Measurements from ENCODE around the gene RNF8. TPM values are rescaled to one million over a fixed set of nuclear protein-coding genes. Genes with fewer than 3 reads are reported as not detected.
A peak's percentile ranks its signal among the peaks of the same experiment; 100 is the strongest.

The RNF8 gene
- total RNA-seq, 1 donor from 2014 or later = 32.0 TPM

- no peaks in the 10 kb centered on the region for H3K27me3 Mint-ChIP-seq
- H3K4me1 Mint-ChIP-seq = peaks cover 22% of the 10 kb centered on the region
- no peak overlapping the region for H3K27ac Mint-ChIP-seq
- H3K4me3 Mint-ChIP-seq = no peak overlapping the region
- DNase-seq = no peak
- H3K9me3 Mint-ChIP-seq = no peaks in the 10 kb centered on the region
- intact Hi-C loops (cut with micrococcal nuclease) = no loop called here
- peaks cover 21% of the 10 kb centered on the region for H3K36me3 Mint-ChIP-seq (ENCODE audit: low read depth)
Measured at GRCh38 chr6:37357860-37358259, 4.1 kb downstream of the RNF8 start.

GRCh38 chr6:37359039-37359438 lies 5.3 kb downstream of the RNF8 start:
- intact Hi-C loops (cut with micrococcal nuclease) = no loop called here
- Mint-ChIP-seq H3K4me1 (peaks cover 17% of the 10 kb centered on the region), H3K9me3 (no peaks in the 10 kb centered on the region), H3K36me3 (ENCODE audit: low read depth) (peaks cover 20% of the 10 kb centered on the region), H3K27me3 (no peaks in the 10 kb centered on the region), H3K4me3 (no peak overlapping the region), H3K27ac (no peak overlapping the region)
- no peak for DNase-seq

GRCh38 chr6:37362101-37362828 lies 8.5 kb downstream of the RNF8 start:
- peaks cover 6% of the 10 kb centered on the region for H3K4me1 Mint-ChIP-seq
- intact Hi-C loops (cut with micrococcal nuclease) = no loop called here
- peaks cover 18% of the 10 kb centered on the region for H3K36me3 Mint-ChIP-seq (ENCODE audit: low read depth)
- H3K27ac Mint-ChIP-seq = no peak overlapping the region
- DNase-seq = no peak
- H3K27me3 Mint-ChIP-seq = no peaks in the 10 kb centered on the region
- H3K9me3 Mint-ChIP-seq = no peaks in the 10 kb centered on the region
- no peak overlapping the region for H3K4me3 Mint-ChIP-seq

GRCh38 chr6:37365791-37366190 lies 12.0 kb downstream of the RNF8 start:
- peaks cover 39% of the 10 kb centered on the region for H3K36me3 Mint-ChIP-seq (ENCODE audit: low read depth)
- H3K27me3 Mint-ChIP-seq = no peaks in the 10 kb centered on the region
- H3K4me3 Mint-ChIP-seq = no peak overlapping the region
- no peak overlapping the region for H3K27ac Mint-ChIP-seq
- no peaks in the 10 kb centered on the region for H3K9me3 Mint-ChIP-seq
- peaks cover 12% of the 10 kb centered on the region for H3K4me1 Mint-ChIP-seq
- intact Hi-C loops (cut with micrococcal nuclease) = no loop called here
- no peak for DNase-seq

GRCh38 chr6:37366910-37367309 lies 13.1 kb downstream of the RNF8 start:
- H3K9me3 Mint-ChIP-seq = no peaks in the 10 kb centered on the region
- no peak overlapping the region for H3K4me3 Mint-ChIP-seq
- H3K27ac Mint-ChIP-seq = no peak overlapping the region
- H3K27me3 Mint-ChIP-seq = no peaks in the 10 kb centered on the region
- peaks cover 34% of the 10 kb centered on the region for H3K36me3 Mint-ChIP-seq (ENCODE audit: low read depth)
- peaks cover 12% of the 10 kb centered on the region for H3K4me1 Mint-ChIP-seq
- intact Hi-C loops (cut with micrococcal nuclease) = no loop called here
- DNase-seq = no peak

- H3K27ac Mint-ChIP-seq = peak overlapping the region; percentile 10
Measured at GRCh38 chr6:37368961-37369320, 15.2 kb downstream of the RNF8 start.

GRCh38 chr6:37369321-37370201 lies 15.8 kb downstream of the RNF8 start:
- no peak for DNase-seq

More at GRCh38 chr6:37368961-37369320, 15.2 kb downstream of the RNF8 start:
- no peaks in the 10 kb centered on the region for H3K9me3 Mint-ChIP-seq
- no peak overlapping the region for H3K4me3 Mint-ChIP-seq
- DNase-seq = no peak
- peaks cover 37% of the 10 kb centered on the region for H3K36me3 Mint-ChIP-seq (ENCODE audit: low read depth)
- H3K27me3 Mint-ChIP-seq = no peaks in the 10 kb centered on the region
- intact Hi-C loops (cut with micrococcal nuclease) = no loop called here
- peaks cover 12% of the 10 kb centered on the region for H3K4me1 Mint-ChIP-seq

GRCh38 chr6:37371154-37372083 lies 17.6 kb downstream of the RNF8 start:
- no peak for DNase-seq
- intact Hi-C loops (cut with micrococcal nuclease) = no loop called here
- no peak overlapping the region for H3K4me3 Mint-ChIP-seq
- no peak overlapping the region for H3K27ac Mint-ChIP-seq
- peaks cover 12% of the 10 kb centered on the region for H3K4me1 Mint-ChIP-seq
- H3K36me3 Mint-ChIP-seq (ENCODE audit: low read depth) = peaks cover 44% of the 10 kb centered on the region
- H3K27me3 Mint-ChIP-seq = no peaks in the 10 kb centered on the region
- H3K9me3 Mint-ChIP-seq = no peaks in the 10 kb centered on the region

More at GRCh38 chr6:37369321-37370201, 15.8 kb downstream of the RNF8 start:
- H3K4me3 Mint-ChIP-seq = no peak overlapping the region
- no peaks in the 10 kb centered on the region for H3K9me3 Mint-ChIP-seq
- H3K27me3 Mint-ChIP-seq = no peaks in the 10 kb centered on the region
- intact Hi-C loops (cut with micrococcal nuclease) = no loop called here
- H3K36me3 Mint-ChIP-seq (ENCODE audit: low read depth) = peaks cover 38% of the 10 kb centered on the region
- H3K4me1 Mint-ChIP-seq = peaks cover 12% of the 10 kb centered on the region
- H3K27ac Mint-ChIP-seq = peak overlapping the region; percentile 10

GRCh38 chr6:37372116-37372515 lies 18.3 kb downstream of the RNF8 start:
- H3K4me1 Mint-ChIP-seq = peaks cover 12% of the 10 kb centered on the region
- no peaks in the 10 kb centered on the region for H3K27me3 Mint-ChIP-seq
- intact Hi-C loops (cut with micrococcal nuclease) = no loop called here
- no peak overlapping the region for H3K27ac Mint-ChIP-seq
- no peak for DNase-seq
- H3K9me3 Mint-ChIP-seq = no peaks in the 10 kb centered on the region
- no peak overlapping the region for H3K4me3 Mint-ChIP-seq
- peaks cover 43% of the 10 kb centered on the region for H3K36me3 Mint-ChIP-seq (ENCODE audit: low read depth)

GRCh38 chr6:37373822-37374471 lies 20.2 kb downstream of the RNF8 start:
- H3K9me3 Mint-ChIP-seq = no peaks in the 10 kb centered on the region
- H3K27me3 Mint-ChIP-seq = no peaks in the 10 kb centered on the region
- H3K27ac Mint-ChIP-seq = no peak overlapping the region
- H3K4me3 Mint-ChIP-seq = no peak overlapping the region
- DNase-seq = no peak
- peaks cover 43% of the 10 kb centered on the region for H3K36me3 Mint-ChIP-seq (ENCODE audit: low read depth)
- peaks cover 8% of the 10 kb centered on the region for H3K4me1 Mint-ChIP-seq
- intact Hi-C loops (cut with micrococcal nuclease) = no loop called here

GRCh38 chr6:37375376-37375775 lies 21.6 kb downstream of the RNF8 start:
- no peak for DNase-seq
- peaks cover 34% of the 10 kb centered on the region for H3K36me3 Mint-ChIP-seq (ENCODE audit: low read depth)
- H3K4me3 Mint-ChIP-seq = no peak overlapping the region
- H3K9me3 Mint-ChIP-seq = no peaks in the 10 kb centered on the region
- H3K4me1 Mint-ChIP-seq = no peaks in the 10 kb centered on the region
- H3K27ac Mint-ChIP-seq = no peak overlapping the region
- H3K27me3 Mint-ChIP-seq = no peaks in the 10 kb centered on the region
- intact Hi-C loops (cut with micrococcal nuclease) = no loop called here

GRCh38 chr6:37376078-37376743 lies 22.4 kb downstream of the RNF8 start:
- no peak for DNase-seq
- Mint-ChIP-seq H3K9me3 (no peaks in the 10 kb centered on the region), H3K4me3 (no peak overlapping the region), H3K27ac (no peak overlapping the region), H3K27me3 (no peaks in the 10 kb centered on the region), H3K36me3 (ENCODE audit: low read depth) (peaks cover 34% of the 10 kb centered on the region), H3K4me1 (no peaks in the 10 kb centered on the region)
- intact Hi-C loops (cut with micrococcal nuclease) = no loop called here

- Mint-ChIP-seq H3K9me3 (no peaks in the 10 kb centered on the region), H3K4me1 (no peaks in the 10 kb centered on the region), H3K36me3 (ENCODE audit: low read depth) (peaks cover 41% of the 10 kb centered on the region), H3K27me3 (no peaks in the 10 kb centered on the region), H3K4me3 (no peak overlapping the region), H3K27ac (no peak overlapping the region)
- intact Hi-C loops (cut with micrococcal nuclease) = loop anchor here (1.0 to 2.0 kb wide), 2 partner anchors 185 to 311 kb away; no protein-coding TSS in a partner anchor
- DNase-seq = peak; percentile 79
Measured at GRCh38 chr6:37381579-37381978, 27.8 kb downstream of the RNF8 start.

Data from activated CD4-positive, alpha-beta T cell treated with anti-CD3 and anti-CD28 coated beads, Interleukin-2, amount 10 ng/mL, durations not matched to agents 24 days and 14 days (primary cell).